A549 (cell line): ENCODE measurements around the gene MSN. TPM values are rescaled to one million over a fixed set of nuclear protein-coding genes. Genes with fewer than 3 reads are reported as not detected.

Source experiments
- ATAC-seq, 2 experiments: fragments of 200-7000 bp in 1 of 2; fragments of >200 bp in 1 of 2; cut with Nextera tagmentation in 1 of 2; cut with Tn5 transposase in 1 of 2; 3 replicates each; pipeline versions ENCODE4 v1.8.0 to v1.9.1; 2018 to 2020; ENCODE audit warnings: mild to moderate bottlenecking in 1 of 2, moderate library complexity in 1 of 2
- CTCF ChIA-PET: fragments of 300-600 bp; sonication (Branson Sonifier 250); formaldehyde crosslinking; extraction: SDS; loops from one replicate; lab custom pipeline; 2021; ENCODE audit warnings: antibody characterized with exemption, inconsistent platforms; lab: Yijun Ruan, JAX
- POLR2A ChIA-PET: fragments of 350-600 bp; formaldehyde crosslinking; extraction: SDS; loops from one replicate; lab custom pipeline; 2021; ENCODE audit warnings: antibody characterized with exemption, inconsistent platforms; lab: Yijun Ruan, JAX
- DNase-seq, 2 experiments: peaks; one replicate each; pipeline versions ENCODE4 v3.0.0 to v3.0.0-alpha.2; 2011 to 2016; ENCODE audit warnings: low read depth in 1 of 2, low spot score in 1 of 2
- FAIRE-seq: peaks from 2 replicates; lab custom pipeline; 2011; peaks lifted over from hg19 to GRCh38; lab: Jason Lieb, UNC
- H3K27ac ChIP-seq, 2 experiments: fragments of >200 bp; sonication (Bioruptor Twin); formaldehyde crosslinking; 3 replicates each; pipeline ENCODE4 v1.5.1; 2016 to 2017
- H3K4me1 ChIP-seq: fragments of >200 bp; sonication (Bioruptor Twin); formaldehyde crosslinking; 3 replicates; pipeline ENCODE4 v1.6.1; 2016
- H3K4me2 ChIP-seq: fragments of >200 bp; sonication (Bioruptor Twin); formaldehyde crosslinking; 3 replicates; pipeline ENCODE4 v1.6.1; 2016
- H3K4me3 ChIP-seq: fragments of >200 bp; sonication (Bioruptor Twin); formaldehyde crosslinking; 3 replicates; pipeline ENCODE4 v1.5.1; 2016
- H3K9me3 ChIP-seq: fragments of >200 bp; sonication (Bioruptor Twin); formaldehyde crosslinking; 3 replicates; pipeline ENCODE4 v1.6.1; 2016
- CBX2 ChIP-seq: fragments of 200-600 bp; sonication (generic); IDR thresholded peaks from 2 replicates; pipeline ENCODE4 v1.6.1; 2016; ENCODE audit warnings: low read depth, mild to moderate bottlenecking, borderline replicate concordance
- CEBPB ChIP-seq, 2 experiments: fragments of >200 bp in 1 of 2; sonication (Bioruptor Twin) in 1 of 2; formaldehyde crosslinking in 1 of 2; IDR thresholded peaks; 2 replicates each; pipeline ENCODE4 v1.6.1; 2012 to 2016
- ESRRA ChIP-seq: fragments of 150-350 bp; IDR thresholded peaks from 2 replicates; pipeline ENCODE4 v1.6.1; 2014; ENCODE audit warnings: mild to moderate bottlenecking, low read length, borderline replicate concordance
- FOSB ChIP-seq: fragments of 250-450 bp; sonication (Bioruptor Pico); IDR thresholded peaks from 2 replicates; pipeline ENCODE4 v1.5.0; 2020; ENCODE audit warnings: mild to moderate bottlenecking, moderate library complexity
- FOSL2 ChIP-seq, 2 experiments: fragments of 450-650 bp in 1 of 2; fragments of >200 bp in 1 of 2; sonication (Bioruptor Twin) in 1 of 2; formaldehyde crosslinking; IDR thresholded peaks; 2 replicates each; pipeline versions ENCODE4 v1.5.0 to v1.6.1; 2016 to 2020; ENCODE audit warnings: mild to moderate bottlenecking in 1 of 2, moderate library complexity in 1 of 2
- HOXA7 ChIP-seq: fragments of 250-450 bp; sonication (Bioruptor Pico); IDR thresholded peaks from 2 replicates; pipeline ENCODE4 v1.5.0; 2020; ENCODE audit warnings: mild to moderate bottlenecking, moderate library complexity
- HOXB5 ChIP-seq: fragments of 250-450 bp; sonication (Bioruptor Pico); IDR thresholded peaks from 2 replicates; pipeline ENCODE4 v1.5.0; 2020; ENCODE audit warnings: mild to moderate bottlenecking, moderate library complexity
- JUN ChIP-seq, 2 experiments: fragments of >200 bp; sonication (Bioruptor Twin); formaldehyde crosslinking; IDR thresholded peaks; 2 replicates in 1 of 2; 3 replicates in 1 of 2; pipeline ENCODE4 v1.6.1; 2016 to 2017
- JUNB ChIP-seq: fragments of >200 bp; sonication (Bioruptor Twin); formaldehyde crosslinking; IDR thresholded peaks from 2 replicates; pipeline ENCODE4 v1.6.1; 2016
- MYC ChIP-seq: IDR thresholded peaks from 2 replicates; pipeline ENCODE4 v1.6.1; 2012; ENCODE audit warnings: mild to moderate bottlenecking, inconsistent platforms, low read length, improper control_type of control experiment, borderline replicate concordance
- PHF8 ChIP-seq: fragments of 200-600 bp; sonication (generic); IDR thresholded peaks from 2 replicates; pipeline ENCODE4 v1.6.1; 2016; ENCODE audit warnings: low read depth, mild to moderate bottlenecking, antibody characterized with exemption, moderate library complexity, borderline replicate concordance
- POLR2AphosphoS2 ChIP-seq: conservative IDR thresholded peaks from 2 replicates; pipeline ENCODE4 v1.6.1; 2012; ENCODE audit warnings: low read length, improper control_type of control experiment, inconsistent platforms
- RARB ChIP-seq: fragments of 250-450 bp; sonication (Bioruptor Pico); IDR thresholded peaks from 2 replicates; pipeline ENCODE4 v1.8.0; 2021; ENCODE audit warnings: mild to moderate bottlenecking, moderate library complexity
- RCOR1 ChIP-seq: fragments of 150-350 bp; IDR thresholded peaks from 2 replicates; pipeline ENCODE4 v1.6.1; 2014; ENCODE audit warnings: antibody characterized with exemption, low read length, low read depth
- RNF2 ChIP-seq: fragments of 200-600 bp; sonication (generic); IDR thresholded peaks from 2 replicates; pipeline ENCODE4 v1.6.1; 2016; ENCODE audit warnings: low read depth, mild to moderate bottlenecking, antibody characterized with exemption, moderate library complexity, borderline replicate concordance
- TP53 ChIP-seq: fragments of 250-450 bp; sonication (Bioruptor Pico); IDR thresholded peaks from 2 replicates; pipeline ENCODE4 v1.5.0; 2021; ENCODE audit warnings: mild to moderate bottlenecking, moderate library complexity
- ZNF302 ChIP-seq: fragments of 250-450 bp; sonication (Bioruptor Pico); IDR thresholded peaks from 2 replicates; pipeline ENCODE4 v1.9.0; 2021; ENCODE audit warnings: inconsistent platforms, mild to moderate bottlenecking, moderate library complexity
- WGBS: methylation state at CpG from one replicate; pipeline ENCODE4 v1.1.6; 2017; ENCODE audit errors: missing lambda C conversion rate; 5-methylcytosine and 5-hydroxymethylcytosine counted together
- polyA plus RNA-seq, 4 experiments: library from polyadenylated mRNA; depleted of rRNA in 3 of 4; stranded (reverse); fragments of >200 nt; fragmentation: RNase III in 1 of 4; extraction: RNeasy Plus Mini Kit Qiagen cat#74134 plus additional on column Dnase treatment in 1 of 4; gene quantifications; 2 replicates in 3 of 4; 3 replicates in 1 of 4; pipeline ENCODE4 v1.2.3, GENCODE V29; 2011 to 2017
- TF ChIP-seq, protein P1 (sequence below): IDR thresholded peaks from 2 replicates; pipeline ENCODE4 v1.6.1; 2012
- TF ChIP-seq, protein P2 (sequence below): fragments of 150-350 bp; IDR thresholded peaks from 2 replicates; pipeline ENCODE4 v1.6.1; 2014; ENCODE audit warnings: low read depth, mild to moderate bottlenecking, low read length
- TF ChIP-seq, protein P3 (sequence below): fragments of 450-650 bp; IDR thresholded peaks from 2 replicates; pipeline ENCODE4 v1.6.1; 2014; ENCODE audit warnings: antibody characterized with exemption

The MSN gene
- polyA plus RNA-seq, 2 of the 4 experiments (the other 2 are of a cell fraction) = 269 to 285 TPM

DNA sequence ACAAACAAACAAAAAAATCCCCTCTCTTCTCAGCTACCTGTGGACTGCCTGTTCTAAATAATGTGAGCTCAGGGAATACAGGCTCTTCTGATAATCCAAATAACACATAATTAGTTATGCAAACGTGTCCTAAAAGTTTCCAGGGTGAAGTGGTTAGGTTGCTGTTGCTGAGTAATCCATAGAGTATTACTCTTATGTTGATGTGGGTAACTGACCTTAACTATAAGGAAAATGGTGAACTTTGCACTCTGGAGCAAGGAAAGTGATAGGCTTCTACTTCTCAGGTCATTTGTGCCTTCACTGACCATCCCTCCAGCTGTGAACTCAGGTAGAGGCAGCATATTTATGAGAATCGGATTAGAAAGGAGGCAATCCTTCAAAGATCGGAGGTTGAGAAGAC lies 19.9 kb downstream of the MSN start:
- no peak overlapping the region for H3K27ac ChIP-seq
- POLR2A ChIA-PET = interaction anchor here (1.0 to 1.7 kb wide), 2 partner anchors 19 to 20 kb away, joined by 3 to 4 read pairs; partner anchors contain the start of gene MSN
- DNase-seq (no peak), ATAC-seq (no peak), FAIRE-seq (no peak)
- no peaks in the 10 kb centered on the region for H3K9me3 ChIP-seq
- CTCF ChIA-PET = interaction anchor here (1.7 kb wide), 1 partner anchor 11 kb away, joined by 5 read pairs; no protein-coding TSS in a partner anchor
- 89% methylated on average over 3 of the region's 3 CpGs for WGBS
- H3K4me2 ChIP-seq = no peak overlapping the region
- H3K4me3 ChIP-seq = no peak overlapping the region
- H3K4me1 ChIP-seq = peaks cover 63% of the 10 kb centered on the region
- no peak for TF ChIP-seq HOXB5
- no peak for TF ChIP-seq RNF2
- TF ChIP-seq, protein P1, sequence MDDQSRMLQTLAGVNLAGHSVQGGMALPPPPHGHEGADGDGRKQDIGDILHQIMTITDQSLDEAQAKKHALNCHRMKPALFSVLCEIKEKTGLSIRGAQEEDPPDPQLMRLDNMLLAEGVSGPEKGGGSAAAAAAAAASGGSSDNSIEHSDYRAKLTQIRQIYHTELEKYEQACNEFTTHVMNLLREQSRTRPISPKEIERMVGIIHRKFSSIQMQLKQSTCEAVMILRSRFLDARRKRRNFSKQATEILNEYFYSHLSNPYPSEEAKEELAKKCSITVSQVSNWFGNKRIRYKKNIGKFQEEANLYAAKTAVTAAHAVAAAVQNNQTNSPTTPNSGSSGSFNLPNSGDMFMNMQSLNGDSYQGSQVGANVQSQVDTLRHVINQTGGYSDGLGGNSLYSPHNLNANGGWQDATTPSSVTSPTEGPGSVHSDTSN = no peak
- TF ChIP-seq FOSB (CRISPR knock-in tag) = no peak
- TF ChIP-seq FOSL2 (IDR thresholded peaks at IDR 0.05) = no peak
- TF ChIP-seq FOSL2 (CRISPR knock-in tag; IDR thresholded peaks at IDR 0.05) = no peak
- TF ChIP-seq HOXA7 = no peak
- TF ChIP-seq CEBPB (IDR thresholded peaks at IDR 0.05) = no peak
- no peak for TF ChIP-seq JUN (IDR thresholded peaks at IDR 0.05)

DNA sequence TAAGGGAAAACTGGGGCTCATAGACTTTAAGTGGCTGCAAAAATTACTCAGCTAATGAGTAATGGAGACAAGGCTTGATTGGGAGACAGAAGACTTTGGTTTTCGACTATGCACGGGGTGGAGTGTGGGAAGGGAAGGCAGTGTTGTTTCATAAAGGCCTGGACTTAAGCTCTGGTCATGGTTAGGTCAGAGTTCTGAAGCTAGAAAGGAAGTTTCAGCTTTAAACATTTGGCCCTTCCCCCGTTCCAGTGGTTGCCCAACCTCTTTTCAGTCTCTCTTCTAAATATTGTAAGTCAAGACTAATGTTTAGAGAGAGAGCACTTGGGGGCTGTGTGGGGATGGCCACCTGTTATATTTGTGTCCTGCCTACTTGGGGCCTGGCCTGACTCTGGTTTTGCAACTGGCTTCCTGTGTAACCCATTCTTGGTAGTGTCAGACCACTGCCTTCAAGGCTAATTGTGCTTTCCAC lies 21.0 kb downstream of the MSN start:
- Histone ChIP-seq H3K4me2 (peak overlapping the region; percentile 39; the same call in 1 of the 3 replicates), H3K27ac (peak overlapping the region in 1 of 2 experiments; percentile 2; a peak in 1 of 6 replicates), H3K4me1 (peaks cover 59% of the 10 kb centered on the region)
- ATAC-seq = no peak
- POLR2A ChIA-PET = no interaction called here
- FAIRE-seq = no peak
- 90% methylated on average over 3 of the region's 3 CpGs for WGBS
- no peak for TF ChIP-seq HOXA7
- TF ChIP-seq ESRRA = no peak
- TF ChIP-seq, protein P2, sequence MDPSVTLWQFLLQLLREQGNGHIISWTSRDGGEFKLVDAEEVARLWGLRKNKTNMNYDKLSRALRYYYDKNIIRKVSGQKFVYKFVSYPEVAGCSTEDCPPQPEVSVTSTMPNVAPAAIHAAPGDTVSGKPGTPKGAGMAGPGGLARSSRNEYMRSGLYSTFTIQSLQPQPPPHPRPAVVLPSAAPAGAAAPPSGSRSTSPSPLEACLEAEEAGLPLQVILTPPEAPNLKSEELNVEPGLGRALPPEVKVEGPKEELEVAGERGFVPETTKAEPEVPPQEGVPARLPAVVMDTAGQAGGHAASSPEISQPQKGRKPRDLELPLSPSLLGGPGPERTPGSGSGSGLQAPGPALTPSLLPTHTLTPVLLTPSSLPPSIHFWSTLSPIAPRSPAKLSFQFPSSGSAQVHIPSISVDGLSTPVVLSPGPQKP = no peak
- no peak for TF ChIP-seq MYC
- TF ChIP-seq ZNF302 (CRISPR knock-in tag) = no peak
- no peak for TF ChIP-seq CBX2
- TF ChIP-seq, protein P3, sequence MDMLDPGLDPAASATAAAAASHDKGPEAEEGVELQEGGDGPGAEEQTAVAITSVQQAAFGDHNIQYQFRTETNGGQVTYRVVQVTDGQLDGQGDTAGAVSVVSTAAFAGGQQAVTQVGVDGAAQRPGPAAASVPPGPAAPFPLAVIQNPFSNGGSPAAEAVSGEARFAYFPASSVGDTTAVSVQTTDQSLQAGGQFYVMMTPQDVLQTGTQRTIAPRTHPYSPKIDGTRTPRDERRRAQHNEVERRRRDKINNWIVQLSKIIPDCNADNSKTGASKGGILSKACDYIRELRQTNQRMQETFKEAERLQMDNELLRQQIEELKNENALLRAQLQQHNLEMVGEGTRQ = no peak
- no peak for TF ChIP-seq PHF8
- TF ChIP-seq TP53 (CRISPR knock-in tag) = no peak
- no peak for TF ChIP-seq POLR2AphosphoS2
- no peak for TF ChIP-seq RARB (CRISPR knock-in tag)
- no peak for TF ChIP-seq JUNB
- no peak for TF ChIP-seq JUN (IDR thresholded peaks at IDR 0.05)
- TF ChIP-seq, protein P1 = no peak
- no peak for TF ChIP-seq RCOR1
- TF ChIP-seq, all 56 proteins: peak for 0
- no peak for DNase-seq
- CTCF ChIA-PET = interaction anchor here (1.4 to 1.6 kb wide), 2 partner anchors 18 to 298 kb away, joined by 3 to 5 read pairs; no protein-coding TSS in a partner anchor
- H3K9me3 ChIP-seq = no peaks in the 10 kb centered on the region
- H3K4me3 ChIP-seq = no peak overlapping the region
